HG02885 (cell line): Measurements from ENCODE around the gene TLR7.
A peak's percentile ranks its signal among the peaks of the same experiment; 100 is the strongest.

Experiments
- ATAC-seq: cut with Tn5 transposase; IDR thresholded peaks from one replicate; pipeline ENCODE4 v1.9.1; 2021; ENCODE audit warnings: mild to moderate bottlenecking; ENCODE audit not compliant: unreplicated experiment, poor library complexity

Gene TLR7

DNA sequence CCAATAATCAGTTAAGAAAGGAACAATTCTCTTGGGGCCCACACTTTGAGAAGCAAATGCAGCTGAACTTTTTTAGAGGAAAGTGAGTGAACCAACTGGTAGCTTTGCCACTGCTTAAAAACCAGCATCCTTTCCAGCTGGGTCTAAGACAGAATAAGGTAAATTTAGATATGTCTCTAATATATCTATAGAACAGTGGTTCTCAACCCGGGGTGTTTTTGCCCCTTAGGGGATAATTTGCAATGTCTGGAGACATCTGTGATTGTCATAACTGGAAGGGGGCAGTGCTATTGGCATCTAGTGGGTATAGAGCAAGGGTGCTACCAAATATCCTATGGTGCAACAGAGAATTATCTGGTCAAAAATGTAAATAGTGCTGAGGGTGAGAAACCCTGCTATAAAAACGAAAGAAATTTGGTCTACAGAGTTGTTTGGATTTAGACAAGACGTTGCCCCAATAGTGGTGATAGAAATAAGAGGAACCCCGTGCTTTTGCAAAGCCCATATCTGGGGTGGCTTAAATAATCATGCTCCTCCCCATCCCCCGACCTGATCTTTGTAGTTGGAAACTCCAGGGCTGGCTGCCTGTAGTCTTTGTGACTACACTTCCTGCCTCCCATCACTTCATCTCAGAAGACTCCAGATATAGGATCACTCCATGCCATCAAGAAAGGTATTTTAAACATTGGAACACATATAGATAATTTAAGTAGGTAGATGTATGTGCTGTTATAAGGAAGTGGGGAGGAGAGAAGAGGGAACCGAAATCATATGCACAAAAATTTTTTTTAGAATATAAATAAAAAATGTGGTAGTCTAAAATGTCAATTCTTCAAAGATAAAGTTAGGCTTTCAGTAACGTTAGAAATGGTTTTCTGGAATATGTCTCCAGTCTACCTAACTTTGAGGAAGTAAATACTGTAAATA lies at the start of gene TLR7:
TLR7 (plus strand) TSS at position 622 of the 927 bp plus-strand sequence. CDS start 507 bp downstream, outside the sequence.
- peak; percentile 44 for ATAC-seq

DNA sequence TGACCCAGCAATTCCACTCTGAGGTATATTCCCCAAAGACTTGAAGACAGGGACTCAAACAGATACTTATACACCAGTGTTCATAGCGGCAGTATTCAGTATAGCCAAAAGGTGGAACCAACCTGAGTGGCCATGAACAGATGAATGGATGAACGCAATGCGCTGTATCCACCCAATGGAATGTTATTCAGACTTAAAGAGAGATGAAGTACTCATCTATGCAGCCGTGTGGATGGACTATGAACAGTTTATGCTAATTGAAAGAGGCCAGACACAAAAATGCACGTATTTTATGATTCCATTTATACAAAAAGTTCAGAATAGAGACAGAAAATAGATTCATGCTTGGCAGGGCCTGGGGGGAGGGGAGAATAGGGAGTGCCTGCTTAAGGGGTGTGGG lies 49.3 kb upstream of the TLR7 start:
- ATAC-seq, result no peak

DNA sequence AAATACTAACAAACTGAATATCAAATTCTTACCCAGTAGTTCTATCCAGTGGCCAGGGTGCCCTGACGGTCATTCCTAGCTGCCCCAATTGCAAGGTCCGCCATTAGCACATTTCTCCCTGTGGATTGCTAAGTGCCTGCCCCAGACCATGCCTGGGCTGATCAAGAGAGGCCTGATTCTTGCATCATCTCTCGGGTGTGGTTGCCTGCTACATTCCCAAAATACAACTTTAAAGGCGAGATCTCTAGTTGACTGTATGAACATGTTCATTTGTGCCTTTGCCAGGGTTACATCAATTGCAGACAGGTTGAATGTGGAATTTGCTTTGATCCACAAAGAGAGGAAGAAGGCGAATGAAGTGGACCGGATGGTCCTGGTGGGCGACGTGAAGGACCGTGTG lies 47.6 kb upstream of the TLR7 start:
- no peak for ATAC-seq

DNA sequence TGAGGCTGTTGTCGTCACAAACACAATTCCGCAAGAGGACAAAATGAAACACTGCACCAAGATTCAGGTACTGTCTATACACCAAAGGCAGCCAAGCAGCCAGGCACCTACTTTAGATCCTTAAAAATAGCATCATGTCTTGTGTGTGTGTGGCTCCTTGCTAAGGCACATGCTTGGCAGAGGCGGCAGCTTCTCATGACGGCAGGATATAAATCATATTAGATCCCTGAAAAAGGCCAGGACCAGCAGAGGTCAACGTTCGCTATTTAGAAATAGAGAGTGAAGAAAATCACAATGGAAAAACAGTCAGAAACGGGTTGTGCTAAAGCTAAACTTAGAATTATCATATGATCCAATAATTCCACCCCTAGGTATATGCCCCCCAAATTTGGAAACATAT lies 46.1 kb upstream of the TLR7 start:
- ATAC-seq, result no peak

DNA sequence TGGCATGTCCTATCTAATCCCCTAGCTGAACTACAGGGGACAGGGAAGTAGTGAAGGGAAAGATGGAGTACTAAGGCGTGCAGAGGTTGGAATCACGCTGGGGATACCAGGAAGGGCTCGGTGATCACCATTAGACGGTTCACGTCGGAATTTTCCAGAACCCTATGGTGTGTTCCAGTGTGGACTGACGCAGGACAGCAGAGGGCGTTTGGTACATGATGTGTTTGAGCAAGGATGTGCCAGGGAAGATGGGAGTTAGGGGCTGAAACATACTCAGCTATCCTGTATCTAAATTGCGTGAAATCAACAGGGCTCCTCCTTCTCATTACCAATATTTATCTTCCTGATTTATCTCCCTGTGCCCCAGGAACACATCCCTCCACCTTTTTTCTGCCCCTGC lies 41.9 kb upstream of the TLR7 start:
- no peak for ATAC-seq

DNA sequence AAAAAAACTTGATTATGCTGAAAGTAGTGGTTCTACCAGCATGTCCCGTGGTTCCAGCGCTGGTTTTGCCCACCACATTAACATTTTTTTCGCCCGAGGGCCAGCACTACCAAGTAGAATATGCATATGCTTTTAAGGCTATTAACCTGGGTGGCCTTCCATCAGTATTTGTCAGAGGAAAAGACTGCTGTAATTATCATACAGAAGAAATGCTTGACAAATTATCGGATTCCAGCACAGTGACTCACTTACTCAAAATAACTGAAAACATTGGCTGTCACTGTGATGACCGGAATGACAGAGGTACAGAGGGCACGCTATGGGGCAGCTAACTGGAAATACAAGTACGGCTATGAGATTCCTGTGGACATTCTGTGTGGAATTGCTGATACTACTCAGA lies 41.1 kb upstream of the TLR7 start:
- ATAC-seq, result no peak

DNA sequence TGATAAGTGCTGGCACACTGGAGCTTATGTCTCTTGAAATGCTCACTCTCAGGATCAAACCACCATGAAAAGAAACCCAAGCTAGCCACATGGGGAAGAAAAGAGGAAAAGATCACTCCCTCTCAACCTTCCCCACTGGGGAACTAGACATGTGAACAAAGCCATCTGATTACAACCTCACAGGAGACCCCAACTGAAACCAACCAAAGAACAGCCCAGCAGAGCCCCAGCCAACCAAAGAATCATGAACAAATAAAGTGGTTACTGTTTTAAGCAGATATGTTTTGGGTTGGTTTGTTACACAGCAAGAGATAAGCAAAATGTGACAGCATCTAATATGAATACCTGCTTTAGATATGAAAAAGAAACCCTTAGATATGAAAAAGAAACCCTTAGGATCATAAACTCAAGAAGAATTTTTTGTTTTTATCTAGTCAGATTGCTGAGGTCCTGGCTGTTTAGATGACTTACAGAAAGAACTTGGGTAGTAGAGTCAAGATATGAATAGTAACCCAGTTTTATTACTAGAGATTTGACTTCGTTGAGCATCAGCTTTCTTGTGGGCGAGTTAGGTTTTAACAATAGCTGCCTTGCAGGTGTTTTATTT lies 23.7 kb upstream of the TLR7 start:
- ATAC-seq, result peak; percentile 1

DNA sequence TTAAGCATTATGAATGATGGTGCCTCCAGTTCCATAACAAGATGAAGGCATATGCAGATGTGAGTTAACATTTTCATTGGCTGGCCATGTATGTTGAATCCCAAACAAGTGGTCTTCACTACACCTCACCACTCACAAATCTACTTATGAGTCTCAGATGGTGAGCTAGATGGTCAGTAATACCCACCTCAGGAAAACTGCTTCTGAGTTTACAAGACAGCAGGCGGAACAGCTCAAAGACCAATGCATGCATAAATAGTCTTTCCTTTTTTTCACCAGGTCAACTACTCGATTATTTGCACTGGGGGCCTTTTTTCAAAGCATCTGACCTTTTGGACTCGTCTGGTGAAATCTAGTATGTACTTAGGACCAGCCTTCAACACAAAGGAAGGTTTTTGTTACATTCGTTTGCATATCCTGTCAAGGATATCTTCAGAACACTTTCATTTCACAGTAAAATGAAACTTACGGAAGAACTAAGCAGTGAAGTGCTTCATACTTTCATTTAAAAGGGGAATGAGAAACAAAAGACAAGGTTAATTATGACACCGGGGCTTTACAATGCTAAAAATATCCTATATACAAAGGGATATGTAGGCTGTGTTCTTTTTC lies 23.1 kb upstream of the TLR7 start:
- peak; percentile 93 for ATAC-seq

DNA sequence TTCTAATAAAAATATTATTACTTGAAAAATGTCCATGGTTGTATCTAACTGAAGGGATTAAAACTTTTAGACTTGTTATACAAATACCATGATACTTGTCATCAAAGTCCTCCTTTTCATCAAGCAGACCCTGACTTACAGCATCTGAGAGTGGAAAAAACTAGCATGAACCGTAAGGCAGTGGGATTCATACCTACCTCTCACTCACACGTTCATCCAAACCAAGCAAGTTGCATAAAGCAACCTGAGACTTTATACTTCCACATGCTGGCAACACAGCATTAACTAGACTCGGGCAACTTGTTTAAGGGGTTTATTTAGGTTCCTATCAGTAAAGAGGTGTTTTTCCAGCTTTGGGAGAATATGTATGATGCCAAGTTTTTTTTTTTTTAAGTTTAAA lies 22.6 kb upstream of the TLR7 start:
- ATAC-seq, result no peak

DNA sequence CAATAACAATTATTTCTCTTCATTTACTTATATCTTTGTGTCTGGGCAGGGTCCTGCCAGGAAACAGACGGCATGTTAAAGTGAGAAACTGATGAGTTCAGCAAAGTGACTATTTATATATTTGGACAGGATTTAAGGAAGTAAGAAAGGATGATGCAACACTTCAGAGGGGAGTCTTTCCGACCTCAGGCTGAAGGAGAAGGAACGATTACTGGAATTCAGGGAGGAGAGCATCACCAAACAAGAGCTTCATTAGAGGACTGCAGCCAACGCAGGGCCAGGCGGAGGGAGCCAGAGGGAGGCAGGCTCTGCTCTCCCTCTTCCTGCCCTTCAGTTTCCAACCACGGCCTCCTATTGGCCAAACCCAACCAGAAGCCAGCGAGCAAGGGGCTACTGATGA lies 1.5 kb upstream of the TLR7 start:
- no peak for ATAC-seq

DNA sequence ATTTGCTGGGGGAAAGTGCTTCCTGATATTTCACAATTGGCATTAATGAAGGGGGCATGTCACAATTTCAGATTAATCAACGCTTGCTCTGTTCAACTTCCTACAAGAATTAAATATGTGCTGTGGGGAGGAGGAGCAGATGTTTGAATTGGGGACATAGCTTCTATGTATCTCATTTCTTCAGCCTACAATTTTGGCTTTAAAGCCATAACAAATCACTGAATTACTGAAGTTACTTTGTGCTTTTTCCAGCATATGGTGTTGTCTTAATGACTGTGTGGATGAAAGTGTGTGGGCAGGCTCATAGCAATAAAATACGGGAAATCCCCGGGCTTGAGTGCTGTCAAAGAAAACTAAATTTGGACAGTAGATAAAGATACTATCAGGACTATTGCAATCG lies 813 bp downstream of the TLR7 start:
- no peak for ATAC-seq

DNA sequence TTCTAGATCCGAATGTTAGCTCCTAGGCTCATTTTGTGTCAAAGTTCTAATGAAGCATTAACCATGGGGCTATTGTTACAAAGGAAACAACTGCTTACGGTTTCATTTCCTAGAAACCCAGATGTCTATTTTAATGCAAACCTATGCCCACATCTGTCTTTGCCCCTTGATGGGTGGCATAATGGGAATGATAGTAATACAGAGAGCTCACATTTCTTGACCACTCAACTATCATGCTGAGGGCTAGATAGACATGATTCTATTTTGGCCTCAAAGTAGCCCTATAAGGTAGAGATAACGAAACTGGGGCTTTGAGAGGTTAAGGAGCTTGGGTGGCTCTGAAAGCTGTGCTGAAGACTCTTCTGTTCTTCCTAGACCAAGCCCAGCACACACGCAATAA lies 1.9 kb downstream of the TLR7 start:
- peak; percentile 62 for ATAC-seq

DNA sequence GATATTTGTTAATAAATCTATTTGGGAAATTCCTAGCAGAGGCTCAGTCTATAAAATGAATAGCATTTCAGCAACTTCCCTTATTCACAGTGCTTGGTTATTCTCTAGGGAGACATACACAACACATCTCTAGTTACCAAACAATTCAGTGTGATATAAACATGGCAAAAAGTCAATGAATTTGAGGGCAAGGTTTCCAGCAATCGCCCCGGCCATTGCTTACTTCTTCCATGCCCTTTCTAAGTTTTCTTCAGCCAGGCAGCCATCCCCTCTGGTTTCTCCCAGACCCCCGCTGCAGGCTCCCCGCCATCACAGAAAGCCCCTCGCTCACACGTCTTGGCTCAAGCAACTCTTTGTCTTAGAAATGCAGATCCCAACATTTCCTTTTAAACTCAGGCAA lies 4.4 kb downstream of the TLR7 start:
- ATAC-seq, result no peak

DNA sequence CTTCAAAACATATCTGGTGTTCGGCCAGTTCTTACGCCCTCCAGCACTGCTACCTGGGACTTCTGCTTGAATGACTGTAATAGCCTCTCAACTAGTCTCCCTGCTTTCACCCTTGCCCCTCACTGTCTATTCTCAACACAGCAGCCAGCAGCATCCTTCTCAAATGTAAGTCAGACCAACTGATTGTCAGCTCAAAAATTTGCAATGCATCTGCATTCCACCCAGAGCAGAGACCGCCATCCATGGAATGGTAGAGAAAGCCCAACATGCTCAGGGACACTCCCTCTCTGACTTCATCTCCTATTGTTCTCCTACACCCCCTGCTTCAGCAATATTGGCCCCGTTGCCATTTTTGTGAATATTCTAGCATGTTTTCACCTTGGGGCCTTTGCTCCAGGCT lies 5.9 kb downstream of the TLR7 start:
- ATAC-seq, result no peak

DNA sequence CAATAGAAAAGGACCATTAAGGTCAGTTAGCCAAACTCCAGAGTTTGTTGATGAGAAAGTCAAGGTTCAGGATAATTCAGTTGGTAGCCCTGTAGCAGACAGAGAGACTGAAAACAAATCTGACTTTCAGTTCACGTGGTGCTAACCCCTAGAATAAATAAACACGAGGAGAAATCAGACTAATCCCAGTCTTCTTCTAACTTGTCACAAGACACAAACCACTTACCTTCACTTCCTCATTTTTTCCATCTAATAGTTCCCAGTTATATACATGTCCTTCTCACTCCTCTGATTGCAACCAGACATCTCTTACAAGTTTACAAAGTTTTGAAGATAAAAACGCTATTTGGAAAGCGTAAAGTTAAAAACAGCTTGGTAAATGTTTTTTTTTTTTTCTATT lies 7.7 kb downstream of the TLR7 start:
- no peak for ATAC-seq

DNA sequence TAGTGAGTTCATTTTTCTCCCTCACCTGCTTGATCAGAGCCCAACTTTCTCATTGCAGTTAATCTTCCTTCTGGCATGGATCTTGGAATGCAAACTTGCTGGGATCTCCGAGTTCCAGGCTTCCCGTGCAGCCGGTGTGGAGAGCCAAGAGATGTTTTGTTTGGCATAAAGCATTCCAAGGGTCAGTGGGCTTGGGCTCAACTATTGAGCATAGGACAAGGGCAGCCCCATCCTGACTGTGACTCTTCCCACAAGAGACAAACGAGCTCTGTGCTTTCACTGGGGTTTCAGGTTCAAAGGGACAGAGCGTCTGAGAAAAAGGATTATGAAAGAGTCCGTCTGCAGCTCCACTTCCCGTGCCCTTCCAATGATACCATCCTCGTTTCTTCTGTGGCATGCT lies 10.5 kb downstream of the TLR7 start:
- ATAC-seq, result no peak

DNA sequence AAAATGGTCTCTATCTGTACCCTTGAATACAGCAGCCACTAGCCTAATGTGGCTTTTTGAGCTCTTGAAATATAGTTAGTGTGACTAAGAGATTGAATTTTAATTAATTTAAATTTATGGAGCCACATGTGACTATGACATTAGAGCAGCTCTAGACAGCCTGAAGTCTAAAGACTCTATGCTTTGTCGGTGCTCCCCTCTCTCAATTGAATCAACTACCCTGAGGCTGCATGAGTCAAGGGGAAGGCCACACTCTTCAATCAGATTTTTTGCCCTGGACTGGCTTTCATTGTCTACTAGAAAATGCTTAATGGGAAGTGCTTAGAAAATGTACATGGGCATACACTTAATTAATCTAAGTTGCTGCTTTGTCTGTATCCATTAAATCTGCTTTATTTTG lies 11.7 kb downstream of the TLR7 start:
- ATAC-seq, result no peak

DNA sequence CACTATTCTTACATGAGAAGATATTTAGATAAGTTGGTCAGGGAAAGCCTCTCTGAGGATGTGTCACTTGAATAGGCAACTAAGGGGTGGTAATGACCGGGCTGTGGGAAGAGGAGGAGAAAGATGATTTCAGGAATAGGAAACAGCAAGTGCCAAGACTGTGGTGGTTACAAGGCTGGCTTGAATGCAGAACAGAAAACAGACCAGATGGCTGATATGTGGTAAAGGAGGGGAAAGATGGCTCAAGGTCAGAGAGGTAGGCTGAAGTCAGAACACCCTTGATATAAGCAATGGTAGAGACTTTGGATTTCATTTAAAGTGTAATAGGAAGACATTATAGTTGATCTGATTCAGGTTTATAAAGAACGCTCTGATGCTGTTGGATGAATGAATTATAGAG lies 15.0 kb downstream of the TLR7 start:
- no peak for ATAC-seq

DNA sequence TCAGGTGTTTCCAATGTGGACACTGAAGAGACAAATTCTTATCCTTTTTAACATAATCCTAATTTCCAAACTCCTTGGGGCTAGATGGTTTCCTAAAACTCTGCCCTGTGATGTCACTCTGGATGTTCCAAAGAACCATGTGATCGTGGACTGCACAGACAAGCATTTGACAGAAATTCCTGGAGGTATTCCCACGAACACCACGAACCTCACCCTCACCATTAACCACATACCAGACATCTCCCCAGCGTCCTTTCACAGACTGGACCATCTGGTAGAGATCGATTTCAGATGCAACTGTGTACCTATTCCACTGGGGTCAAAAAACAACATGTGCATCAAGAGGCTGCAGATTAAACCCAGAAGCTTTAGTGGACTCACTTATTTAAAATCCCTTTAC lies 18.6 kb downstream of the TLR7 start:
- no peak for ATAC-seq

DNA sequence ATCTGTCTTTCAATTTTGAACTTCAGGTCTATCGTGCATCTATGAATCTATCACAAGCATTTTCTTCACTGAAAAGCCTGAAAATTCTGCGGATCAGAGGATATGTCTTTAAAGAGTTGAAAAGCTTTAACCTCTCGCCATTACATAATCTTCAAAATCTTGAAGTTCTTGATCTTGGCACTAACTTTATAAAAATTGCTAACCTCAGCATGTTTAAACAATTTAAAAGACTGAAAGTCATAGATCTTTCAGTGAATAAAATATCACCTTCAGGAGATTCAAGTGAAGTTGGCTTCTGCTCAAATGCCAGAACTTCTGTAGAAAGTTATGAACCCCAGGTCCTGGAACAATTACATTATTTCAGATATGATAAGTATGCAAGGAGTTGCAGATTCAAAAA lies 19.7 kb downstream of the TLR7 start:
- ATAC-seq, result no peak

DNA sequence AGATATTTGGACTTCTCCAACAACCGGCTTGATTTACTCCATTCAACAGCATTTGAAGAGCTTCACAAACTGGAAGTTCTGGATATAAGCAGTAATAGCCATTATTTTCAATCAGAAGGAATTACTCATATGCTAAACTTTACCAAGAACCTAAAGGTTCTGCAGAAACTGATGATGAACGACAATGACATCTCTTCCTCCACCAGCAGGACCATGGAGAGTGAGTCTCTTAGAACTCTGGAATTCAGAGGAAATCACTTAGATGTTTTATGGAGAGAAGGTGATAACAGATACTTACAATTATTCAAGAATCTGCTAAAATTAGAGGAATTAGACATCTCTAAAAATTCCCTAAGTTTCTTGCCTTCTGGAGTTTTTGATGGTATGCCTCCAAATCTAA lies 20.3 kb downstream of the TLR7 start:
- no peak for ATAC-seq

DNA sequence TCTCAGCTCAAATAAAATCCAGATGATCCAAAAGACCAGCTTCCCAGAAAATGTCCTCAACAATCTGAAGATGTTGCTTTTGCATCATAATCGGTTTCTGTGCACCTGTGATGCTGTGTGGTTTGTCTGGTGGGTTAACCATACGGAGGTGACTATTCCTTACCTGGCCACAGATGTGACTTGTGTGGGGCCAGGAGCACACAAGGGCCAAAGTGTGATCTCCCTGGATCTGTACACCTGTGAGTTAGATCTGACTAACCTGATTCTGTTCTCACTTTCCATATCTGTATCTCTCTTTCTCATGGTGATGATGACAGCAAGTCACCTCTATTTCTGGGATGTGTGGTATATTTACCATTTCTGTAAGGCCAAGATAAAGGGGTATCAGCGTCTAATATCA lies 20.9 kb downstream of the TLR7 start:
- ATAC-seq, result no peak
